ENCODE data around the gene SMG6.

DNA sequence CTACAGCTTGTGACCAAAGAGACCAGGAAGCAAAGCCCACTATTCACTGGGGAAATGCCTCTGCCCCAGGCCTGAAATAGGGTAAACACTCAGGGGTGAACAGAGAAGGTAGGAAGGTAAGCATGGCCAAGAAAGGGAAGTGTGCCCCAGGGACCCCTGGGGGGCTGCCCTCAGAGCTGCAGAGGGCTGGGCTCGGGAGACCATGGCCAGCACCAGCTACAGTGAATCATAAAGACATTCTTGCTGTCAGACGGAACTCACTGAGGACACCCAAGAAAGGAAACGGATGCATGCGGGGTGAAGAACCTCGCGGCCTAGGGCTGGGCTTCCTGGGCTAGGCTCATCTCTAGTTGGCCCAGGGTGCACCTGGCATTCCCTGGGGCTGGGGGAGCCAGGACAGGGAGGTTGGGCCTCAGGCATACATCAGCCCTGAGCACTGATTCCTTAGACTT is 239.0 kb downstream of the SMG6 start:
- TF ChIP-seq EZH2phosphoT487 (IDR thresholded peaks at IDR 0.05; ENCODE audit: insufficient read depth, low read depth) (no peak), EZH2 (IDR thresholded peaks at IDR 0.05; ENCODE audit: insufficient read depth, poor library complexity, severe bottlenecking) (no peak)
